ENCODE results near the gene MGAT2. TPM values are rescaled to one million over a fixed set of nuclear protein-coding genes. Genes with fewer than 3 reads are reported as not detected.
A peak's percentile ranks its signal among the peaks of the same experiment; 100 is the strongest.

The MGAT2 gene
- total RNA-seq, 2 donors from 2014 or later, result 24.0 to 45.9 TPM

DNA sequence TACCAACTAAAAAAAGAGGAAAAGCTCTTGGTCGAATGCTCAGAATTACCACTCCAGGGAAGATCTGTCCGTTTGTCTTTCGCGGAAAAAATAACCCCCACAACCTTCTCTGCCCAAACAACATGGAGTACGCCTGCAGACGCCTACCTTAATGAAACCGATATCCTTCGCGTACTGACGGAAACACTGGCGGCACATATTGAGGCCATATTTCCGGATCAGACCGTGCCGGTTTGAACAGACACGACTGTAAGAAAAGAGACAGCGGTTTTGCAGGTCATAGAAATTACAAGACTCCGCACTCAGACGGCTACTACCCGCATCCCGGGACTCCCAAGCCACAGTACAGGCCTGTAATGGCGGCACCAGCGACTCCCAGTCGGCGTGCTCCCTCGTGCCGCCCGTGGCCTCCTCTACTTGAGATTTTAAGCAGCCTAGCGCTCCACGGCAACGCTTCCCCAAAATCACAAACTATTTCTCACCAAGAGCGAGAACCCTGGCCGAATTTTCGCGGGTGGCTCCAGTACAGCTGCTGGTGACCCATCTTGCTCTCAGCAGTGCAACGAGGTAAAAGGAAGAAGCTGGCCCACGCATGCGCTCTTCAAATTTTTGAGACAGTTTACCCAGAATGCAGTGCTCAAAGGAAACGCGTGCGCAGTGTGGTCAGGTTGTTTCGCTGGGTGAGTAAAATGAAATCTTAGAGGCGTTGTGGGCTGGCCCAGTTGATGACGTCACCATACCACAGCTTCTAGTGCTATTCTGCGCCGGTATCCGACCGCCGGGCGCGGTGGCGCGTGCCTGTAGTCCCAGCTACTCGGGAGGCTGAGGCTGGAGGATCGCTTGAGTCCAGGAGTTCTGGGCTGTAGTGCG, 34.6 kb upstream of the MGAT2 start, which contains the start of gene RPS29:
Gene RPS29 (minus strand): TSS at position 578 of the 870 bp plus-strand sequence. CDS start 34 bp downstream, at position 544.
- H3K36me3 ChIP-seq, result peaks cover 7% of the 10 kb centered on the region
- H3K4me3 ChIP-seq, result peak within 1 kb of the TSS; percentile 95
- H3K9me3 ChIP-seq, result no peaks in the 10 kb centered on the region
- DNase-seq (ENCODE audit: low spot score) (peak; percentile 96), ATAC-seq (ENCODE audit: insufficient number of reproducible peaks, low FRiP score, low read depth) (peak; percentile 99)
- H3K4me1 ChIP-seq (ENCODE audit: control insufficient read depth in 1 of 2, low read depth in 2 of 2), result peaks cover 21 to 24% of the 10 kb centered on the region in 2 donors
- no peaks in the 10 kb centered on the region for H3K27me3 ChIP-seq (replicated peaks; ENCODE audit: insufficient read depth)
- H3K27ac ChIP-seq, result peak within 1 kb of the TSS; percentile 89
- TF ChIP-seq, protein P1, sequence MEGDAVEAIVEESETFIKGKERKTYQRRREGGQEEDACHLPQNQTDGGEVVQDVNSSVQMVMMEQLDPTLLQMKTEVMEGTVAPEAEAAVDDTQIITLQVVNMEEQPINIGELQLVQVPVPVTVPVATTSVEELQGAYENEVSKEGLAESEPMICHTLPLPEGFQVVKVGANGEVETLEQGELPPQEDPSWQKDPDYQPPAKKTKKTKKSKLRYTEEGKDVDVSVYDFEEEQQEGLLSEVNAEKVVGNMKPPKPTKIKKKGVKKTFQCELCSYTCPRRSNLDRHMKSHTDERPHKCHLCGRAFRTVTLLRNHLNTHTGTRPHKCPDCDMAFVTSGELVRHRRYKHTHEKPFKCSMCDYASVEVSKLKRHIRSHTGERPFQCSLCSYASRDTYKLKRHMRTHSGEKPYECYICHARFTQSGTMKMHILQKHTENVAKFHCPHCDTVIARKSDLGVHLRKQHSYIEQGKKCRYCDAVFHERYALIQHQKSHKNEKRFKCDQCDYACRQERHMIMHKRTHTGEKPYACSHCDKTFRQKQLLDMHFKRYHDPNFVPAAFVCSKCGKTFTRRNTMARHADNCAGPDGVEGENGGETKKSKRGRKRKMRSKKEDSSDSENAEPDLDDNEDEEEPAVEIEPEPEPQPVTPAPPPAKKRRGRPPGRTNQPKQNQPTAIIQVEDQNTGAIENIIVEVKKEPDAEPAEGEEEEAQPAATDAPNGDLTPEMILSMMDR (IDR thresholded peaks at IDR 0.05), result no peak

DNA sequence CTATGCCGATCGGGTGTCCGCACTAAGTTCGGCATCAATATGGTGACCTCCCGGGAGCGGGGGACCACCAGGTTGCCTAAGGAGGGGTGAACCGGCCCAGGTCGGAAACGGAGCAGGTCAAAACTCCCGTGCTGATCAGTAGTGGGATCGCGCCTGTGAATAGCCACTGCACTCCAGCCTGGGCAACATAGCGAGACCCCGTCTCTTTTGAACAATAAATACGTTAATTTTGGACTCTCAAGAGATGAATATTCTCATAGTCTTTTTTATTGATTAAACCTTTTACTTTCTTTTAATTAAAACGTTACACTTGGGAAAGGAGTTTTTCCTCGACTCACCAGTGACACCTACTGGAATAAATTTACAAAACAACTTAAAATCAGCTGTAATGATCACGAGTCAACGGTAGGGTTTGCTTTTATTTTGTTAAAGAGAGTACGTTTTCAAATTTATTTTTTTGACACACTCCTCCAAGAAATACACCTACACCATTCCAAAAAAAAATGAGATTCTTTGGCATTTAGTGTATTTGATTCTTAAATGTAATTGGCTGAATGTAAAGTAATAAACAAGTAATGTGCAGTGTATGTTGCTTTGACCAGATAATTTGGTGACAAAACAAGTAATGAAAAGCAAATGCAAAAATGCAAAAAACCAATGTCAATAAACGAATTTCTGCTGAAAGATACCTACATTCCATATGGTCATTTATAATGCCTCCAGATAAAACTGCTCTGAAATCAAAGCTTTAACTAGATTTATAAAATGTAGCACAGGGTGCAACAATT, 33.7 kb upstream of the MGAT2 start:
- ATAC-seq (ENCODE audit: insufficient number of reproducible peaks, low FRiP score, low read depth), result peak; percentile 40
- Histone ChIP-seq H3K4me3 (peak overlapping the region; percentile 95), H3K27ac (peak overlapping the region; percentile 89), H3K36me3 (peaks cover 7% of the 10 kb centered on the region), H3K27me3 (replicated peaks; ENCODE audit: insufficient read depth) (no peaks in the 10 kb centered on the region), H3K4me1 (ENCODE audit: control insufficient read depth in 1 of 2, low read depth in 2 of 2) (peaks cover 21 to 24% of the 10 kb centered on the region in 2 donors), H3K9me3 (no peaks in the 10 kb centered on the region)
- TF ChIP-seq, protein P1 (IDR thresholded peaks at IDR 0.05), result peak; percentile 76
- DNase-seq (ENCODE audit: low spot score), result no peak

DNA sequence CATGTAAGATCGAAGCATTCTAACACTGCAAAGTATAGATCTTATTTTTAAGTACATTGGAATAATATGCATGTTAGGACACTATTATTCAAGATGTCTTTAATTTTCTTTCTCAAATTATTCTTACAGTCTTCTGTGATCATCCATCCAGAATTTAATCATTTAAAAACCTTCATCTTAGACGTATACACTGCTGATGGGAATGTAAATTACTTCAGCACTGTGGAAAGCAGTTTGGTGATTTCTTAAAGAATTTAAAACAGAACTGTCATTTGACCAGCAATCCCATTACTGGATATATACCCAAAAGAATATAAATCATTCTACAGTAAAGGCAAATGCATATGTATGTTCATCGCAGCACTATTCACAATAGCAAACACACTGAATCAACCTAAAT, 31.2 kb upstream of the MGAT2 start:
- TF ChIP-seq, protein P1 (IDR thresholded peaks at IDR 0.05), result no peak
- ATAC-seq (ENCODE audit: insufficient number of reproducible peaks, low FRiP score, low read depth) (no peak), DNase-seq (ENCODE audit: low spot score) (no peak)
- H3K27me3 ChIP-seq (replicated peaks; ENCODE audit: insufficient read depth), result no peaks in the 10 kb centered on the region
- no peak overlapping the region for H3K4me3 ChIP-seq
- peaks cover 8 to 11% of the 10 kb centered on the region in 2 donors for H3K4me1 ChIP-seq (ENCODE audit: control insufficient read depth in 1 of 2, low read depth in 2 of 2)
- no peaks in the 10 kb centered on the region for H3K36me3 ChIP-seq
- no peak overlapping the region for H3K27ac ChIP-seq
- H3K9me3 ChIP-seq, result no peaks in the 10 kb centered on the region

DNA sequence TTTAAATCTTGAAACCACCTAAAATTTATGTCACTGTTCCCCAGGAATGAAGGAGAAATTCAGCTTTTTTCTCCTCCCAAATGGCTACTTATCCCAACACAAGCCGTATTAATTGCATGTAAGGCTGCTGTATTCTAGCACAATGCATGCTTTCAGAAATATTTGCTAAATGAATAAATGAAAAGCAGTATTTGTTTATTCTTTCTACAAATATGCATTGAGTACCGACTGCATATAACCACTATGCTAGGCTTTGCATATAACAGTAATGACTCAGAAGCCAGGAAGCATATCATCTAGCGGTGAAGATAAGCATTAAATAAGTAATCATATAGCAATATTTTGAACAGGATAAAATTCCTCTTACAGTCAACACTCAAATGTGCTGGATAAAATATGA, 27.6 kb upstream of the MGAT2 start:
- ATAC-seq (ENCODE audit: insufficient number of reproducible peaks, low FRiP score, low read depth) (no peak), DNase-seq (ENCODE audit: low spot score) (no peak)
- Histone ChIP-seq H3K36me3 (no peaks in the 10 kb centered on the region), H3K27me3 (replicated peaks; ENCODE audit: insufficient read depth) (no peaks in the 10 kb centered on the region), H3K4me3 (no peak overlapping the region), H3K4me1 (ENCODE audit: control insufficient read depth in 1 of 2, low read depth in 2 of 2) (peaks cover 0 to 8% of the 10 kb centered on the region in 2 donors), H3K9me3 (no peaks in the 10 kb centered on the region), H3K27ac (no peak overlapping the region)
- TF ChIP-seq, protein P1 (IDR thresholded peaks at IDR 0.05), result no peak
